Measurements from ENCODE around the gene CCNK.

CCNK gene

DNA sequence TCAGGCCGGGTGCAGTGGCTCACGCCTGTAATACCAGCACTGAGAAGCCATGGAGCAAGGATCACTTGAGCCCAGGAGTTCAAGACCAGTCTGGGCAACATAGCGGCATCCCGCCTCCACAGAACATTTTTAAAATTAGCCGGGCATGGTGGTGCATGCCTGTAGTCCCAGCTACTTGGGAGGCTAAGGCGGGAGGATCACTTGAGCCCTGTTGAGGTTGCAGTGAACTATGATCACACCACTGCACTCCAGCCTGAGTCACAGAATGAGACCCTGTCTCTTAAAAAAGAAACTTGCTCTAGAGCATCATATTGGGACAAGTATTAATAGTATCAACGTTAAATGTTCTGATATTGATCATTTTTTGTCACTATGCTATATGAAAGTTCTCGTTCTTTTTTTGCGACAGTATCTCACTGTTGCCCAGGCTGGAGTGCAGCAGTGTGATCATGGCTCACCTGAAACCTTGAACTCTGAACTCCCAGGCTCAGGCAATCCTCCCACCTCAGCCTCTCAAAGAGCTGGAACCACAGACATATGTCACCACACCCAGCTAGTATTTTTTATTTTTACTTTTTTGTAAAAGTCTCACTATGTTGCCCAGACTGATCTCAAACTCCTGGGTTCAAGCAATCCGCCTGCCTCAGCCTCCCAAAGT, 75.1 kb downstream of the CCNK start:
- no peak overlapping the region for H3K4me3 ChIP-seq (ENCODE audit: low read depth, low read length)
- TF ChIP-seq, protein P1, sequence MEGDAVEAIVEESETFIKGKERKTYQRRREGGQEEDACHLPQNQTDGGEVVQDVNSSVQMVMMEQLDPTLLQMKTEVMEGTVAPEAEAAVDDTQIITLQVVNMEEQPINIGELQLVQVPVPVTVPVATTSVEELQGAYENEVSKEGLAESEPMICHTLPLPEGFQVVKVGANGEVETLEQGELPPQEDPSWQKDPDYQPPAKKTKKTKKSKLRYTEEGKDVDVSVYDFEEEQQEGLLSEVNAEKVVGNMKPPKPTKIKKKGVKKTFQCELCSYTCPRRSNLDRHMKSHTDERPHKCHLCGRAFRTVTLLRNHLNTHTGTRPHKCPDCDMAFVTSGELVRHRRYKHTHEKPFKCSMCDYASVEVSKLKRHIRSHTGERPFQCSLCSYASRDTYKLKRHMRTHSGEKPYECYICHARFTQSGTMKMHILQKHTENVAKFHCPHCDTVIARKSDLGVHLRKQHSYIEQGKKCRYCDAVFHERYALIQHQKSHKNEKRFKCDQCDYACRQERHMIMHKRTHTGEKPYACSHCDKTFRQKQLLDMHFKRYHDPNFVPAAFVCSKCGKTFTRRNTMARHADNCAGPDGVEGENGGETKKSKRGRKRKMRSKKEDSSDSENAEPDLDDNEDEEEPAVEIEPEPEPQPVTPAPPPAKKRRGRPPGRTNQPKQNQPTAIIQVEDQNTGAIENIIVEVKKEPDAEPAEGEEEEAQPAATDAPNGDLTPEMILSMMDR (IDR thresholded peaks at IDR 0.05; ENCODE audit: borderline replicate concordance, insufficient read depth, low read depth, low read length): no peak

- TF ChIP-seq, protein P1 (IDR thresholded peaks at IDR 0.05; ENCODE audit: borderline replicate concordance, insufficient read depth, low read depth, low read length): no peak
Observed at GRCh38 chr14:99559286-99559990, 78.2 kb downstream of the CCNK start.

GRCh38 chr14:99560403-99560802, 79.2 kb downstream of the CCNK start:
- TF ChIP-seq, protein P1 (IDR thresholded peaks at IDR 0.05; ENCODE audit: borderline replicate concordance, insufficient read depth, low read depth, low read length): no peak
- no peak overlapping the region for H3K4me3 ChIP-seq (ENCODE audit: low read depth, low read length)

More at GRCh38 chr14:99559286-99559990, 78.2 kb downstream of the CCNK start:
- H3K4me3 ChIP-seq (ENCODE audit: low read depth, low read length): no peak overlapping the region

GRCh38 chr14:99560922-99561683, 79.9 kb downstream of the CCNK start:
- H3K4me3 ChIP-seq (ENCODE audit: low read depth, low read length): no peak overlapping the region
- TF ChIP-seq, protein P1 (IDR thresholded peaks at IDR 0.05; ENCODE audit: borderline replicate concordance, insufficient read depth, low read depth, low read length): no peak

GRCh38 chr14:99561864-99562263, 80.7 kb downstream of the CCNK start:
- TF ChIP-seq, protein P1 (IDR thresholded peaks at IDR 0.05; ENCODE audit: borderline replicate concordance, insufficient read depth, low read depth, low read length): no peak
- H3K4me3 ChIP-seq (ENCODE audit: low read depth, low read length): no peak overlapping the region
